CD14-positive monocyte (primary cell): ENCODE data around the gene CSPG4. TPM values are rescaled to one million over a fixed set of nuclear protein-coding genes. Genes with fewer than 3 reads are reported as not detected.
A peak's percentile ranks its signal among the peaks of the same experiment; 100 is the strongest.

Experiments used
- DNase-seq, 3 donors: peaks; one replicate each; pipeline ENCODE4 v3.0.0-alpha.2; 2011 to 2022
- H2AFZ ChIP-seq: 2 replicates; pipeline ENCODE4 v1.6.0; 2012; ENCODE audit warnings: mild to moderate bottlenecking, low read depth, low read length, inconsistent platforms; ENCODE audit not compliant: insufficient read depth, poor library complexity, severe bottlenecking
- H3K27ac ChIP-seq, 2 donors: 1 replicate in 1 of 2; 2 replicates in 1 of 2; pipeline ENCODE4 v1.5.1; 2012 to 2013; ENCODE audit warnings: low read length in 2 of 2, control low read depth in 1 of 2, inconsistent platforms in 1 of 2, low read depth in 1 of 2, mild to moderate bottlenecking in 1 of 2
- H3K27me3 ChIP-seq, 2 donors: one replicate each; pipeline versions ENCODE4 v1.6.0 to v1.6.1; 2011 to 2013; ENCODE audit warnings: low read length in 2 of 2; ENCODE audit not compliant: control insufficient read depth in 2 of 2, insufficient read depth in 2 of 2
- H3K36me3 ChIP-seq, 2 donors: replicated peaks in 1 of 2; 1 replicate in 1 of 2; 2 replicates in 1 of 2; pipeline versions ENCODE4 v1.5.1 to v1.6.1; 2012 to 2013; ENCODE audit warnings: low read length in 2 of 2, control low read depth in 1 of 2, inconsistent platforms in 1 of 2, mild to moderate bottlenecking in 1 of 2; ENCODE audit not compliant: insufficient read depth in 2 of 2, control insufficient read depth in 1 of 2
- H3K4me1 ChIP-seq, 2 donors: 1 replicate in 1 of 2; 2 replicates in 1 of 2; pipeline versions ENCODE4 v1.5.1 to v1.6.1; 2012 to 2013; ENCODE audit warnings: low read length in 2 of 2, control low read depth in 1 of 2, inconsistent platforms in 1 of 2, mild to moderate bottlenecking in 1 of 2, moderate library complexity in 1 of 2; ENCODE audit not compliant: insufficient read depth in 2 of 2, control insufficient read depth in 1 of 2
- H3K4me2 ChIP-seq: replicated peaks from 2 replicates; pipeline ENCODE3; 2012; ENCODE audit warnings: low read length, moderate library complexity, mild to moderate bottlenecking; ENCODE audit not compliant: poor library complexity, severe bottlenecking; ENCODE audit errors: extremely low read depth
- H3K4me3 ChIP-seq, 3 experiments: fragments of 200-600 bp in 1 of 3; sonication (generic) in 1 of 3; replicated peaks in 1 of 3; 1 replicate in 2 of 3; 2 replicates in 1 of 3; pipeline ENCODE4 v1.5.1; 2011 to 2013; ENCODE audit warnings: low read length in 3 of 3, mild to moderate bottlenecking in 3 of 3, control low read depth in 2 of 3, low read depth in 2 of 3, inconsistent platforms in 1 of 3, moderate library complexity in 1 of 3
- H3K79me2 ChIP-seq: 2 replicates; pipeline ENCODE4 v1.6.0; 2012; ENCODE audit warnings: mild to moderate bottlenecking, control low read depth, inconsistent platforms, low read length, moderate library complexity; ENCODE audit not compliant: insufficient read depth
- H3K9ac ChIP-seq: 2 replicates; pipeline ENCODE4 v1.6.0; 2017; ENCODE audit warnings: low read length, mild to moderate bottlenecking; ENCODE audit not compliant: insufficient read depth, poor library complexity, severe bottlenecking
- H3K9me3 ChIP-seq, 2 donors: replicated peaks in 1 of 2; 1 replicate in 1 of 2; 2 replicates in 1 of 2; pipeline versions ENCODE4 v1.5.1 to v1.6.1; 2012 to 2013; ENCODE audit warnings: low read length in 2 of 2, control low read depth in 1 of 2; ENCODE audit not compliant: control insufficient read depth in 1 of 2, insufficient read depth in 1 of 2
- H4K20me1 ChIP-seq: 2 replicates; pipeline ENCODE4 v1.6.0; 2012; ENCODE audit warnings: mild to moderate bottlenecking, low read length, control low read depth, moderate library complexity; ENCODE audit not compliant: insufficient read depth
- H3K27ac Mint-ChIP-seq, 7 donors: one replicate each; pipeline ENCODE4 v1.8.0; 2020; ENCODE audit warnings: mild to moderate bottlenecking in 7 of 7, mixed read lengths in 7 of 7, moderate library complexity in 6 of 7, inconsistent platforms in 2 of 7
- H3K27me3 Mint-ChIP-seq, 3 donors: one replicate each; pipeline ENCODE4 v1.8.0; 2021 to 2022; ENCODE audit warnings: low read depth in 3 of 3, mild to moderate bottlenecking in 3 of 3, mixed read lengths in 3 of 3, moderate library complexity in 3 of 3, inconsistent platforms in 1 of 3
- H3K36me3 Mint-ChIP-seq, 2 donors: one replicate each; pipeline ENCODE4 v1.8.0; 2020; ENCODE audit warnings: mixed read lengths in 2 of 2, inconsistent platforms in 1 of 2, mild to moderate bottlenecking in 1 of 2
- H3K4me1 Mint-ChIP-seq: one replicate; pipeline ENCODE4 v1.8.0; 2020; ENCODE audit warnings: mild to moderate bottlenecking, mixed read lengths
- H3K4me3 Mint-ChIP-seq, 2 donors: one replicate each; pipeline ENCODE4 v1.8.0; 2020; ENCODE audit warnings: mild to moderate bottlenecking in 2 of 2, mixed read lengths in 2 of 2, moderate library complexity in 1 of 2
- H3K9me3 Mint-ChIP-seq, 7 donors: one replicate each; pipeline ENCODE4 v1.8.0; 2020 to 2022; ENCODE audit warnings: mixed read lengths in 7 of 7, mild to moderate bottlenecking in 6 of 7, moderate library complexity in 6 of 7, inconsistent platforms in 2 of 7
- WGBS: methylation state at CpG from one replicate; pipeline ENCODE4 v1.1.5; 2013; ENCODE audit warnings: missing lambda C conversion rate; ENCODE audit not compliant: insufficient coverage; 5-methylcytosine and 5-hydroxymethylcytosine counted together
- intact Hi-C, 2 donors: fragments of 100-400 bp; cut with micrococcal nuclease; formaldehyde crosslinking; loops; one replicate each; pipeline versions ENCODE4 v1.15.0 to v1.15.1; 2023
- polyA plus RNA-seq, 3 donors: library from polyadenylated mRNA; depleted of rRNA in 1 of 3; unstranded in 2 of 3; stranded (reverse) in 1 of 3; fragments of 300-500 nt in 2 of 3; fragments of >200 nt in 1 of 3; fragmentation: Illumina TruSeq in 2 of 3; gene quantifications; 1 replicate in 2 of 3; 2 replicates in 1 of 3; pipeline ENCODE4 v1.2.3, GENCODE V29; 2012 to 2021
- TF ChIP-seq, protein P1 (sequence below): fragments of 200-600 bp; IDR thresholded peaks from one replicate; pipeline ENCODE4 v1.8.0; 2022; ENCODE audit warnings: antibody characterized with exemption, mild to moderate bottlenecking

CSPG4 gene
- polyA plus RNA-seq, 3 donors, result not detected

DNA sequence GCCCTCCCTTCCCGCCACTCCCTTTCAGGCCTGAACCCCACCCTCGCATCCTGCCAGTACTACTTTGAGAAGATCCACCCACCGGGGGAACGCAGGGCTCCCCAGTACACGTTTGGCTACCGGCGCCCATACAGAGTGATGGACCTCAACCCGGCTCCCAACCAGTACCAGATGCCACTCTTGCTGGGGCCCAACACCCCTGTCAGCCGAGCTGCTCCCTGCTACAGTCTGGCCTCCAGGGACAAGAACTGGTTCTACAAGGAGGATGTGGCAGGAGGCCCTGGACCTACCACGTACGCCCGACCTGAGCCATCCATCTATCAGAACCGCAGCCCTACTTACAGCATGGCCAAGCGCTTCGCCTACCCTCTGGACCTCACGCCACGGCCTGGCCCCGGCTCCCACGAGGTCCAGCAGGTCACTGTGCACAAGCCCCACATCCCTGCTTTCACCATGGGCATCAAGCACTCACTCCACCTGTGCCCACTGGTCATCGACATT is 14.4 kb upstream of the CSPG4 start:
- intact Hi-C loops, result loop anchor here (5.0 kb wide), 1 partner anchor 75 kb away; no protein-coding TSS in a partner anchor
- peak overlapping the region in 4 of 7 donors; percentile 6 to 75 (median 36) for H3K27ac Mint-ChIP-seq
- WGBS, result 88% methylated on average over 20 of the region's 20 CpGs

DNA sequence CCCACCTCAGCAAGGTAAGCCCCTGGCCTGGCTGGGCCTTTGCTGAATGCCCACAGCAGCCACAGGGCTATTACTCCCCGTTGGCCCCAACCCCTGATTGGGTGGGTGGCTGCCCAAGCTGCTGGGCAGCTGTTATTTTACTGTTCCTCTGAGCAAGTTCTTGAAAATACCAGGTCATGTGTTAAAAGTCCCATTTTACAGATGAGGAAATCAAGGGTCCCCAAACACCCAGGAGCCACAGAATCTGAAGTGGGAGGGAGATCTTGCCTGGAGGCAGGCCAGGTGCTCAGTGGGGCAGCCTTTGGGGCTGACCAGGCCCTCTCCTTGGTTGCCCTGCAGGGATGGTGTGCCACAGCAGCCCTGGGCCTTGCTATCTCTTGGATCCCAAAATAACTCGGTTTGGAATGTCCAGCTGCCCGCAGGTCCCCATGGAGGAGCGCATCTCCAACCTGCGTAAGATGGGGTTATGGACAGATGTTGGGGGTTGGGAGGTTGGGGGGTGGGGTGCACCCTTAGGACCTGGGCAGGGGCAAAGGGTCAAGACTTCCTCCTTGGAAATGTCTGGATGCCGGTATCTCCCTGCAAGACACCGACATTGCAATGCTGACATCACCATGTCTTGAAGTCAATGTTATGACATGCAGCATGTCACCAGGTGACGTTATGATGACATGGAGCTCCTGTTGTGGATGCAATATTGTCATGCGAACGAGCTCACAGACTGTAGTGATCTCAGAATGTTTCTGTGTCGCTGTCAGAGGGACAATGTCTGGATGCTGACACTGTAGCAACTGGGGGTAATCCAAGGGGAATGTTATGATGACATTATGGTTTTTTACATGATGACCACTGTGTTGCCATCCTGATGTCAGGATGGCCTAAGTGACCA is 13.3 kb upstream of the CSPG4 start:
- Mint-ChIP-seq H3K4me3 (no peak overlapping the region), H3K9me3 (peaks cover 0 to 3% (median 0%) of the 10 kb centered on the region in 7 donors)
- intact Hi-C loops, result loop anchor here (5.0 kb wide), 1 partner anchor 76 kb away; no protein-coding TSS in a partner anchor

More for the DNA sequence above, 14.4 kb upstream of the CSPG4 start:
- Histone ChIP-seq H3K4me1 (peaks cover 9% of the 10 kb centered on the region in 2 donors), H2AFZ (no peak overlapping the region), H3K9ac (no peak overlapping the region), H3K79me2 (no peaks in the 10 kb centered on the region), H3K36me3 (no peaks in the 10 kb centered on the region), H3K9me3 (no peaks in the 10 kb centered on the region), H3K27ac (no peak overlapping the region), H3K4me2 (no peak overlapping the region), H3K4me3 (no peak overlapping the region), H3K27me3 (peaks cover 0 to 7% of the 10 kb centered on the region in 2 donors), H4K20me1 (no peaks in the 10 kb centered on the region)
- peaks cover 21% of the 10 kb centered on the region for H3K4me1 Mint-ChIP-seq
- TF ChIP-seq, protein P1, sequence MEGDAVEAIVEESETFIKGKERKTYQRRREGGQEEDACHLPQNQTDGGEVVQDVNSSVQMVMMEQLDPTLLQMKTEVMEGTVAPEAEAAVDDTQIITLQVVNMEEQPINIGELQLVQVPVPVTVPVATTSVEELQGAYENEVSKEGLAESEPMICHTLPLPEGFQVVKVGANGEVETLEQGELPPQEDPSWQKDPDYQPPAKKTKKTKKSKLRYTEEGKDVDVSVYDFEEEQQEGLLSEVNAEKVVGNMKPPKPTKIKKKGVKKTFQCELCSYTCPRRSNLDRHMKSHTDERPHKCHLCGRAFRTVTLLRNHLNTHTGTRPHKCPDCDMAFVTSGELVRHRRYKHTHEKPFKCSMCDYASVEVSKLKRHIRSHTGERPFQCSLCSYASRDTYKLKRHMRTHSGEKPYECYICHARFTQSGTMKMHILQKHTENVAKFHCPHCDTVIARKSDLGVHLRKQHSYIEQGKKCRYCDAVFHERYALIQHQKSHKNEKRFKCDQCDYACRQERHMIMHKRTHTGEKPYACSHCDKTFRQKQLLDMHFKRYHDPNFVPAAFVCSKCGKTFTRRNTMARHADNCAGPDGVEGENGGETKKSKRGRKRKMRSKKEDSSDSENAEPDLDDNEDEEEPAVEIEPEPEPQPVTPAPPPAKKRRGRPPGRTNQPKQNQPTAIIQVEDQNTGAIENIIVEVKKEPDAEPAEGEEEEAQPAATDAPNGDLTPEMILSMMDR, result no peak
- H3K27me3 Mint-ChIP-seq, result peaks cover 16 to 42% (median 17%) of the 10 kb centered on the region in 3 donors
- H3K9me3 Mint-ChIP-seq, result peaks cover 0 to 3% (median 0%) of the 10 kb centered on the region in 7 donors
- peak overlapping the region in 1 of 2 donors; percentile 13 for H3K4me3 Mint-ChIP-seq
- no peaks in the 10 kb centered on the region for H3K36me3 Mint-ChIP-seq
- DNase-seq, result no peak

More for the DNA sequence above, 13.3 kb upstream of the CSPG4 start:
- DNase-seq, result peak; percentile 12 to 60 (median 33)
- H3K4me2 ChIP-seq, result no peak overlapping the region
- H4K20me1 ChIP-seq, result no peaks in the 10 kb centered on the region
- H3K9me3 ChIP-seq, result no peaks in the 10 kb centered on the region
- no peak overlapping the region for H3K9ac ChIP-seq
- no peaks in the 10 kb centered on the region for H3K36me3 ChIP-seq
- H3K4me3 ChIP-seq, result no peak overlapping the region
- 84% methylated on average over 10 of the region's 11 CpGs for WGBS
- H3K27me3 Mint-ChIP-seq, result peaks cover 9 to 41% (median 14%) of the 10 kb centered on the region in 3 donors
- H3K27me3 ChIP-seq, result no peaks in the 10 kb centered on the region
- no peaks in the 10 kb centered on the region for H3K4me1 ChIP-seq
- H2AFZ ChIP-seq, result no peak overlapping the region
- no peak overlapping the region for H3K27ac ChIP-seq
- peak overlapping the region in 4 of 7 donors; percentile 15 to 83 (median 70) for H3K27ac Mint-ChIP-seq
- H3K36me3 Mint-ChIP-seq, result no peaks in the 10 kb centered on the region
- H3K4me1 Mint-ChIP-seq, result peaks cover 13% of the 10 kb centered on the region
- TF ChIP-seq, protein P1, result no peak
- no peaks in the 10 kb centered on the region for H3K79me2 ChIP-seq
